NCI-H345 treated with DMSO at 0.1 percent for 48 hours (cell line): ENCODE data around the gene SPDYE2B.
"Not testable (repeated sequence)": the region's sequence is repeated elsewhere in the genome, so short reads cannot be mapped to it uniquely, and the experiment has no call there.

Source experiments
- DNase-seq: peaks from one replicate; lab custom pipeline; 2025; ENCODE audit not compliant: unreplicated experiment; lab: John Stamatoyannopoulos, UW

Gene SPDYE2B

GRCh38 chr7:102698962-102699750 lies 49.0 kb downstream of the SPDYE2B start:
- not testable (repeated sequence) for DNase-seq
